BLaER1 treated with 17β-estradiol and CSF1 and Interleukin-3, amounts not matched to agents 10 nM and 100 nM (cell line): ENCODE measurements around the gene ZW10.
A peak's percentile ranks its signal among the peaks of the same experiment; 100 is the strongest.
"Not testable (repeated sequence)": the region's sequence is repeated elsewhere in the genome, so short reads cannot be mapped to it uniquely, and the experiment has no call there.

ENCODE experiments used
- H3K27ac ChIP-seq, 11 experiments: shearing (Covaris generic); formaldehyde crosslinking; 2 replicates each; pipeline ENCODE4 v1.8.1; 2022
- H3K27me3 ChIP-seq, 11 experiments: shearing (Covaris generic); formaldehyde crosslinking; 2 replicates each; pipeline ENCODE4 v1.8.1; 2022
- H3K36me3 ChIP-seq, 11 experiments: shearing (Covaris generic); formaldehyde crosslinking; 2 replicates each; pipeline ENCODE4 v1.8.1; 2022
- H3K4me1 ChIP-seq, 10 experiments: shearing (Covaris generic); formaldehyde crosslinking; 2 replicates each; pipeline ENCODE4 v1.8.1; 2022
- H3K4me2 ChIP-seq, 11 experiments: shearing (Covaris generic); formaldehyde crosslinking; 2 replicates each; pipeline ENCODE4 v1.8.1; 2022
- H3K4me3 ChIP-seq, 10 experiments: shearing (Covaris generic); formaldehyde crosslinking; 2 replicates each; pipeline ENCODE4 v1.8.1; 2022
- H3K9ac ChIP-seq, 11 experiments: shearing (Covaris generic); formaldehyde crosslinking; 2 replicates each; pipeline ENCODE4 v1.8.1; 2022
- H3K9me3 ChIP-seq, 11 experiments: shearing (Covaris generic); formaldehyde crosslinking; replicated peaks in 1 of 11; 2 replicates each; pipeline ENCODE4 v1.8.1; 2022
- H4K20me1 ChIP-seq, 11 experiments: shearing (Covaris generic); formaldehyde crosslinking; 2 replicates each; pipeline ENCODE4 v1.8.1; 2022
- Cebpa-rat ChIP-seq, 11 experiments: shearing (Covaris generic); IDR thresholded peaks; 2 replicates each; pipeline ENCODE4 v1.8.1; 2022

ZW10 gene

DNA sequence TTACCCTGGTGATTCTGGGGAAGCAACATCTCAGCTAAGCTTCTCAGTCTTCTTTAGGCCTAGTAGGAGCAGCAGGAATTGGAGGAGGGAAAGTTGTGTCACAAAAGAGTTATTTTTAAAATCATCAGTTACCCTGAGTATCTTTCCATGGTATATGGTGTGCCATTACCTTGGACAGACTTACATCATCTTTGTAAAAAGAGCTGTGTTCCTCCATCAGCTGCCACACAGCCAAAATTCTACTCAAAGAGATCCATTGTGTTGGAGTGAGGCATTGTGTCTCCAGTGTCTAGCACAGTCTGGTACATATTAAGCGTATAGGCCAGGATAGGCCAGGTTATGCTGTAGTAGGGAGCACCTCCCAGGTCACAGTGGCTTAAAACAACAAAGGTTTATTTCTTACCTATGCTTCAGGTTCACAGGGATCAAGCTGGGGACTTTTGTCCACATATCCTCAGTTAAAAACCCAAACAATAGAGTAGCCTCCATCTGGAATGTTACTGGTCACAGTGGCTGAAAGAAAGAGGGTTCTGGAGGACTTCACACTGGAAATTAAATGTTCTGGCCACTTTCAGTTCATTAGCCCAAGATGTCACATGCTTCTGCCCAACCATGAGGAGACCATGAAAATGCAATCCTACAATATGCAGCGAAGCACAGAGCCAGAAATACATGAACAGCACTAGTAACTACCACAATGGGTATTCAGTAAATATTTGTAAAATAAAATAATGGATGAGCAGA is 57.4 kb downstream of the ZW10 start:
- Histone ChIP-seq H3K4me1 (no peaks in the 10 kb centered on the region), H4K20me1 (no peaks in the 10 kb centered on the region), H3K4me2 (no peak overlapping the region), H3K9ac (no peak overlapping the region), H3K27me3 (no peaks in the 10 kb centered on the region), H3K9me3 (peaks cover 5 to 31% (median 19%) of the 10 kb centered on the region in 11 experiments; a peak in 17 of 22 replicates), H3K36me3 (peaks cover 0 to 24% (median 11%) of the 10 kb centered on the region in 11 experiments; a peak in 10 of 22 replicates), H3K27ac (no peak overlapping the region), H3K4me3 (no peak overlapping the region)
- no peak for TF ChIP-seq Cebpa-rat (IDR thresholded peaks at IDR 0.05)

DNA sequence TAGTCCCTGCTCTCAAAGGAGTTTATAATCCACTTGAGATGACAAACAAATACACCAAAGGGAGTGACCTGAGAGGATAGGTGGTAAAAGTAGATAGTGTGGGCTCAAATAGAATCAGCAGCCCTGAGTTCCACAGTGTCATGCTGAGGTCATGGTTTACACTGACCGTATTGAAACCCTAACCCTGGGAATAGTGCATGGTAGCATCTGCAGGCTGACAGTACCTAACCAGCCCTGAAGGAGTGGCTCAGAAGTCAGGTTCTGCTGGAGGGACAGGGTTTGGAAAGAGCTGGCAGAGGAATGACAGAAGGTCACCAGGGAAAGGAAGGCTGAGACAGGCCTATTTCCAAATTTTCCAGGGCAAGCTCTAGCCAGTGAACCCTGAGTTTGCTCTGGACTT is 58.2 kb downstream of the ZW10 start:
- TF ChIP-seq Cebpa-rat (IDR thresholded peaks at IDR 0.05), result no peak
- H4K20me1 ChIP-seq, result no peaks in the 10 kb centered on the region
- H3K27me3 ChIP-seq, result no peaks in the 10 kb centered on the region
- no peaks in the 10 kb centered on the region for H3K4me1 ChIP-seq
- H3K36me3 ChIP-seq, result peaks cover 0 to 21% (median 11%) of the 10 kb centered on the region in 11 experiments; a peak in 10 of 22 replicates
- H3K27ac ChIP-seq, result no peak overlapping the region
- H3K4me3 ChIP-seq, result no peak overlapping the region
- peaks cover 5 to 31% (median 18%) of the 10 kb centered on the region in 11 experiments; a peak in 17 of 22 replicates for H3K9me3 ChIP-seq
- H3K9ac ChIP-seq, result no peak overlapping the region
- no peak overlapping the region for H3K4me2 ChIP-seq

DNA sequence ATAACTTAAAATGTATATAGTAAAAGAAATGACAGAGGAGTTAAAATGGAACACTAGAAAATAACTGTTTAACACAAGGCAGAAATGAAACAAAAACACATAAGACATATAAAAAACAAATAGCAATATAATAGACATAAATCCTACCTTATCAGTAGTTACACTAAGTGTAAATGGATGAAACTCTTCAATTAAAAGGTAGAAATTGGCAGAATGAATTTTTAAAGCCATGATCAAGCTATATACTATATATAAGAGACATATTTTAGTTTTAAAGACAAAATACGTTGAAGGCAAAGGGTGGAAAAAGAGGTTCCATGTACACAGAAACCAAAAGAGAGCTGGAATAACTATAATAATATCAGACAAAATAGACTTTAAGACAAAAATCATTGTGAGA is 62.5 kb downstream of the ZW10 start:
- Histone ChIP-seq H3K9me3 (peaks cover 17 to 47% (median 33%) of the 10 kb centered on the region in 11 experiments), H3K27ac (no peak overlapping the region), H3K27me3 (no peaks in the 10 kb centered on the region), H4K20me1 (no peaks in the 10 kb centered on the region), H3K36me3 (peaks cover 0 to 17% (median 11%) of the 10 kb centered on the region in 11 experiments; a peak in 8 of 22 replicates), H3K4me2 (no peak overlapping the region), H3K4me1 (peaks cover 5 to 9% (median 8%) of the 10 kb centered on the region in 10 experiments; a peak in 18 of 20 replicates), H3K4me3 (no peak overlapping the region), H3K9ac (no peak overlapping the region)
- TF ChIP-seq Cebpa-rat (IDR thresholded peaks at IDR 0.05), result no peak

DNA sequence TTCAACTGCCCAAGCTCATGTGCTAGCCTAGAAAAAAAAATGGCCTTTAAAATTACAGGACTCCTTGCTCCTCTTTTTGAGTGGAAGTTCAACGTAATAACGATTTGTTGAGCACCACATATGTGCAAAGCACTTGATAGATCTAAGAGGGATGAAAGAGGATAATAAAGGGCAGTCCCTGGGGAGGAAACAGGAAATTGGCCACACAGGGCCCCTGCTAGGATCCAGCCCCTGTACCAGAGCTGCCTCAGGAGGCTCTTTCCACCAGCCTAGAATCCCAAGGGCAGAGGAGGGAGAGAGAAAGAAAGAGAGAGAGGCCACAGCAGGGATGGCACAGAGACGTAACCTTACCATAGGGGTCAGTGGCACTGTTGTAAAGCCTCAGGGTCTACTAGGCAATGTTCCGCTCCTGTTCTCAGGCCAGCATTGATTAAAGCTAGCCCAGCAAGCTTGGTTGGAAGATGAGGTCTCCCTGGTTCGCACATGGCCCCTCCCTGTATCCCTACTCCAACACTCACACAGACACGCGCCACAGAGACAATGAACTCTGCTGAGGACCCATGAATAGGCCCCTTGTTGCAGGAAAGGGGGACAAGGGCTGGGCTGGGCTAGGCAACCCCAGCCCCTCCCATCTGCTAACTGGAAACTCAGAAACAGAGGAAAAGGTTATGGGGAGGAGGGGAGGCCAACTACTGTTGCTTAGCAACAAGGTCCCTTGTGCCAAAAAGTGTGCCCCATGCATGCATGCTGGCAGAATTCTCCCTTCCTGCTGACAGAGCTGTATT is 67.4 kb downstream of the ZW10 start, which contains the start of gene TMPRSS5:
TSS of gene TMPRSS5 (minus strand) at position 438 of the 785 bp plus-strand sequence. CDS start at position 354, 84 bp downstream.
- Histone ChIP-seq H3K4me3 (no peak within 1 kb of the TSS), H4K20me1 (no peaks in the 10 kb centered on the region)

DNA sequence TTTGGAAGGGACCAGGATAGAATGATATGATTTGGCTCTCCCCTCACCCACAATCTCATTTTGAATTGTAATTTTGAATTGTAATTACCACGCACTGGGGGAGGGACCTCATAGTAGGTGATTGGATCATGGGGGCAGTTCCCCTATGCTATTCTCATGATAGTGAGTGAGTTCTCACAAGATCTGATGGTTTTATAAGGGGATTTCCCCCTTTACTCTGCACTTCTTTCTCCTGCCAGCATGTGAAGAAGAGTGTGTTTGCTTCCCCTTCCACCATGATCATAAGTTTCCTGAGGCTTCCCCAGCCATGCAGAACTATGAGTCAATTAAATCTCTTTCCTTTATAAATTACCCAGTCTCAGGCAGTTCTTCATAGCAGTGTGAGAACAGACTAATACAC is 69.9 kb downstream of the ZW10 start:
- not testable (repeated sequence) for H3K4me2 ChIP-seq, H3K4me3 ChIP-seq, H4K20me1 ChIP-seq, H3K36me3 ChIP-seq, H3K27ac ChIP-seq, H3K27me3 ChIP-seq, H3K9ac ChIP-seq
- Histone ChIP-seq H3K4me1 (peaks cover 8 to 16% (median 14%) of the 10 kb centered on the region in 10 experiments; a peak in 18 of 20 replicates), H3K9me3 (peaks cover 11 to 73% (median 31%) of the 10 kb centered on the region in 11 experiments)

More for the DNA sequence above, 67.4 kb downstream of the ZW10 start, which contains the start of gene TMPRSS5:
- H3K4me1 ChIP-seq, result peaks cover 8 to 16% (median 14%) of the 10 kb centered on the region in 10 experiments; a peak in 18 of 20 replicates
- no peak within 1 kb of the TSS for H3K9ac ChIP-seq
- H3K4me2 ChIP-seq, result peak within 1 kb of the TSS; percentile 28 to 71 (median 57); a peak in 19 of 22 replicates
- no peaks in the 10 kb centered on the region for H3K27me3 ChIP-seq
- no peak within 1 kb of the TSS for H3K27ac ChIP-seq
- no peak for TF ChIP-seq Cebpa-rat (IDR thresholded peaks at IDR 0.05)
- peaks cover 17 to 76% (median 37%) of the 10 kb centered on the region in 11 experiments for H3K9me3 ChIP-seq
- H3K36me3 ChIP-seq, result peaks cover 0 to 9% (median 5%) of the 10 kb centered on the region in 11 experiments; a peak in 4 of 22 replicates

DNA sequence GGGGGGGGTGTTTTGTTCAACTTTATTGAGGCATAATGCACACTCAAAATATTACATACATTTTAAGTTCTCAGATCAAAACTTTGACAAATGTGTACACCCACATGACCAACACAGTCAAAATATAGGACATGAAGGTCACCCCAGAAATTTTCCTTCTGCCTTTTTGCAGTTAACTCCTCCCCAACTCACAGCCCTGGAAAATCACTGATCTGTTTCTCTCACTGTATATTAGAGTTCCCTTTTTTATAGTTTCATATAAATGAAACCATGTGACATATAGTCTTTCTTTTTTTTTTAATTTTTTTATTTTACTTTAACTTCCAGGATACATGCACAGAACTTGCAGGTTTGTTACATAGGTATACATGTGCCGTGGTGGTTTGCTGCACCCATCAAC is 72.0 kb downstream of the ZW10 start:
- peaks cover 0 to 54% (median 12%) of the 10 kb centered on the region in 11 experiments; a peak in 11 of 22 replicates for H3K9me3 ChIP-seq
- H3K4me3 ChIP-seq, result no peak overlapping the region
- no peak overlapping the region for H3K9ac ChIP-seq
- H3K36me3 ChIP-seq, result no peaks in the 10 kb centered on the region
- TF ChIP-seq Cebpa-rat (IDR thresholded peaks at IDR 0.05), result no peak
- no peaks in the 10 kb centered on the region for H3K27me3 ChIP-seq
- no peak overlapping the region for H3K4me2 ChIP-seq
- no peaks in the 10 kb centered on the region for H4K20me1 ChIP-seq
- H3K27ac ChIP-seq, result no peak overlapping the region
- H3K4me1 ChIP-seq, result peaks cover 7 to 13% (median 10%) of the 10 kb centered on the region in 10 experiments; a peak in 18 of 20 replicates

DNA sequence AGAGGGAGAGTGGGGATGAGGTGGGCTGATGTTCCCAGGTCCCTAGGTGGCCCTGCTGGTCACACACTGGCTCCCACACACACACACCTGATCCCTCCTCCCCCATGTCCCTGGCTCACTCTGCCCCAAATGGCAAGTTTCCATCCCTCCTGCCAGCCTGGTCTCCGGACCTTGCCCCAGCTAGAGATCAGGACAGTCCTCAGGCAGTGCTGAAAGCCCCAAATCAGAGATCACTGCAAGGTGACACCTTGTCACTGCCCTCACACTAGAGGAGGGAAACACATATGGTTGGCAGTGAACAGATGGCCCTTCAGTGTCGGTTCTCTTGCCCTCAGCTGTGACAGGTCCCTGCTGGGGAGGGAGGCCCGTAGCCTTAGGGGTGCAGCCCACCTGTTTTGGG is 75.0 kb downstream of the ZW10 start:
- Histone ChIP-seq H3K27me3 (no peaks in the 10 kb centered on the region), H3K36me3 (no peaks in the 10 kb centered on the region; a peak in 1 of 22 replicates), H3K4me3 (no peak overlapping the region), H3K27ac (no peak overlapping the region), H3K9me3 (peaks cover 0 to 35% (median 9%) of the 10 kb centered on the region in 11 experiments; a peak in 11 of 22 replicates), H4K20me1 (no peaks in the 10 kb centered on the region), H3K9ac (no peak overlapping the region), H3K4me1 (peaks cover 0 to 10% (median 0%) of the 10 kb centered on the region in 10 experiments; a peak in 2 of 20 replicates), H3K4me2 (no peak overlapping the region; a peak in 1 of 22 replicates)
- TF ChIP-seq Cebpa-rat (IDR thresholded peaks at IDR 0.05), result no peak

DNA sequence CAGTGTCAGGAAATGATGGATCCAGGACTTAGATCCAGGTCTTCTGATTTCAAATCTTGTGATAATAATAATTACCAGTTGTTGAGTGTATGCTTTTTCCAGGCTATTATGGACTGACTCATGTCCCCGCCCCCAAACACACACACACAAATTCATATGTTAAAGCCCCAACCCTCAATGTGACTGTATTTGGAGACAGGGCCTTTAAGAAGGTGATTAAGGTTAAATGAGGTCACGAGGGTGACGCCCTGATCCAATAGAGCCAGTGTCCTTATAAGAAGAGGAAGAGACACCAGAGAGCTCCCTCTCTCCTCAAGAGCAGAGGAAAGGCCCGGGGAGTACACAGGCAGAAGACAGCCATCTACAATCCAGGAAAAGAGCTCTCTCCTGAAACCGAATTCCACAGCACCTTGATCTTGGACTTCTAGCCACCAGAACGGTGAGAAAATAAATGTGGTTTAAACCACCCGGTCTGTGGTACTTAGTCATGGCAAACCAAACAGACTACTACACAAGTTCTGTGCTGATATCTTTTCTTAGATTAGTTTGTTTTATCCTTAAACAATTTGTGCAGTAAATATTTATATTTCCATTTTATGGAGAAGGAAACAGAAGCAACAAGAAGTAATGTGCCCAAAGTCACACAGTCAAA is 75.6 kb downstream of the ZW10 start:
- Histone ChIP-seq H3K4me2 (no peak overlapping the region), H3K9me3 (peaks cover 0 to 29% (median 5%) of the 10 kb centered on the region in 11 experiments; a peak in 10 of 22 replicates), H3K4me1 (peaks cover 0 to 10% (median 0%) of the 10 kb centered on the region in 10 experiments; a peak in 2 of 20 replicates), H3K36me3 (no peaks in the 10 kb centered on the region; a peak in 1 of 22 replicates), H3K4me3 (no peak overlapping the region), H3K9ac (no peak overlapping the region), H3K27ac (no peak overlapping the region), H3K27me3 (no peaks in the 10 kb centered on the region), H4K20me1 (no peaks in the 10 kb centered on the region)
- TF ChIP-seq Cebpa-rat (IDR thresholded peaks at IDR 0.05), result no peak
